Posterior cingulate gyrus (tissue), 11 donors: ENCODE results near the gene TOMM34.

Source experiments
- DNase-seq, 10 donors: peaks; one replicate each; pipeline versions ENCODE4 v3.0.0 to v3.0.0-alpha.2; 2020 to 2021; ENCODE audit warnings: mixed read lengths in 3 of 10
- intact Hi-C: fragments of 100-400 bp; cut with DNase I; formaldehyde crosslinking; loops from one replicate; pipeline ENCODE4 v1.15.1; 2023

TOMM34 gene

GRCh38 chr20:44960103-44960852 is at the start of gene TOMM34:
Gene TOMM34, minus strand, starts transcription at chr20:44960397. Its CDS starts 64 bp downstream, at chr20:44960333.
- intact Hi-C loops = no loop called here
- DNase-seq = peak; percentile 89 to 99 (median 96)

GRCh38 chr20:45008521-45009049 is 48.4 kb upstream of the TOMM34 start:
- DNase-seq = no peak
- intact Hi-C loops = no loop called here

GRCh38 chr20:44997668-44998067 is 37.5 kb upstream of the TOMM34 start:
- intact Hi-C loops = no loop called here

GRCh38 chr20:44997171-44997570 is 37.0 kb upstream of the TOMM34 start:
- intact Hi-C loops = no loop called here
- DNase-seq = no peak

More at GRCh38 chr20:44997668-44998067, 37.5 kb upstream of the TOMM34 start:
- DNase-seq = no peak

- no peak for DNase-seq
- intact Hi-C loops = no loop called here
Observed at GRCh38 chr20:44993343-44993742, 33.1 kb upstream of the TOMM34 start.

- intact Hi-C loops = no loop called here
- DNase-seq = no peak
Observed at GRCh38 chr20:44990957-44991356, 30.8 kb upstream of the TOMM34 start.

GRCh38 chr20:44990425-44990824 is 30.2 kb upstream of the TOMM34 start:
- DNase-seq = peak in 1 of 10 donors; percentile 61
- intact Hi-C loops = no loop called here

- no peak for DNase-seq
- intact Hi-C loops = no loop called here
Observed at GRCh38 chr20:44988631-44989171, 28.5 kb upstream of the TOMM34 start.

- DNase-seq = no peak
- intact Hi-C loops = no loop called here
Observed at GRCh38 chr20:44983093-44983674, 23.0 kb upstream of the TOMM34 start.

- intact Hi-C loops = no loop called here
- no peak for DNase-seq
Observed at GRCh38 chr20:44981736-44982406, 21.7 kb upstream of the TOMM34 start.

- no peak for DNase-seq
- intact Hi-C loops = no loop called here
Observed at GRCh38 chr20:44979090-44979621, 19.0 kb upstream of the TOMM34 start.

- intact Hi-C loops = no loop called here
- DNase-seq = no peak
Observed at GRCh38 chr20:44976698-44977097, 16.5 kb upstream of the TOMM34 start.

- intact Hi-C loops = no loop called here
- no peak for DNase-seq
Observed at GRCh38 chr20:44973053-44973452, 12.9 kb upstream of the TOMM34 start.

- no peak for DNase-seq
- intact Hi-C loops = no loop called here
Observed at GRCh38 chr20:44970243-44970757, 10.1 kb upstream of the TOMM34 start.

GRCh38 chr20:44969300-44969894 is 9.2 kb upstream of the TOMM34 start:
- no peak for DNase-seq
- intact Hi-C loops = no loop called here

- intact Hi-C loops = loop anchor here (2.0 kb wide), 1 partner anchor 83 kb away; the partner anchor contains the start of gene YWHAB
Observed at GRCh38 chr20:44967207-44967807, 7.1 kb upstream of the TOMM34 start.

GRCh38 chr20:44966030-44966961 is 6.1 kb upstream of the TOMM34 start, which contains the start of gene STK4:
Gene STK4, plus strand, starts transcription at chr20:44966512. Its CDS starts 57 bp downstream, at chr20:44966569.
- peak; percentile 89 to 99 (median 93) for DNase-seq
- intact Hi-C loops = loop anchor here (2.0 kb wide), 1 partner anchor 81 kb away; the partner anchor contains the start of gene YWHAB

More at GRCh38 chr20:44967207-44967807, 7.1 kb upstream of the TOMM34 start:
- DNase-seq = no peak

GRCh38 chr20:44965651-44966029 is 5.4 kb upstream of the TOMM34 start:
- intact Hi-C loops = loop anchor here (2.0 kb wide), 1 partner anchor 81 kb away; the partner anchor contains the start of gene YWHAB
- no peak for DNase-seq
